Stimulated activated memory B cell treated with anti-CD40 and anti-IgM and Interleukin-4, amounts not matched to agents 10 μg/mL and 1 μg/mL and 100 μg/mL, for 72 hours (primary cell): Measurements from ENCODE around the gene STX11.

Experiments used
- ATAC-seq: fragments of 150-1000 bp; cut with Tn5 transposase; 2 replicates; pipeline ENCODE4 v1.10.0; 2021
- H3K27ac Mint-ChIP-seq: one replicate; pipeline ENCODE4 v1.8.0; 2022; ENCODE audit warnings: mild to moderate bottlenecking, mixed read lengths
- H3K27me3 Mint-ChIP-seq: one replicate; pipeline ENCODE4 v1.8.0; 2022; ENCODE audit warnings: mixed read lengths
- H3K36me3 Mint-ChIP-seq: one replicate; pipeline ENCODE4 v1.8.0; 2022; ENCODE audit warnings: mixed read lengths
- H3K4me1 Mint-ChIP-seq: one replicate; pipeline ENCODE4 v1.8.0; 2022; ENCODE audit warnings: mixed read lengths
- H3K4me3 Mint-ChIP-seq: one replicate; pipeline ENCODE4 v1.8.0; 2022; ENCODE audit warnings: mild to moderate bottlenecking, moderate library complexity, mixed read lengths
- H3K9me3 Mint-ChIP-seq: one replicate; pipeline ENCODE4 v1.8.0; 2022; ENCODE audit warnings: mixed read lengths

Gene STX11

GRCh38 chr6:144223686-144224085 is 73.4 kb downstream of the STX11 start:
- H3K27ac Mint-ChIP-seq = no peak overlapping the region
- peaks cover 14% of the 10 kb centered on the region for H3K4me1 Mint-ChIP-seq
- no peak overlapping the region for H3K4me3 Mint-ChIP-seq
- no peak for ATAC-seq
- no peaks in the 10 kb centered on the region for H3K27me3 Mint-ChIP-seq
- H3K36me3 Mint-ChIP-seq = no peaks in the 10 kb centered on the region
- no peaks in the 10 kb centered on the region for H3K9me3 Mint-ChIP-seq

- Mint-ChIP-seq H3K27me3 (no peaks in the 10 kb centered on the region), H3K27ac (no peak overlapping the region), H3K4me1 (no peaks in the 10 kb centered on the region), H3K4me3 (no peak overlapping the region), H3K36me3 (no peaks in the 10 kb centered on the region), H3K9me3 (peaks cover 3% of the 10 kb centered on the region)
- no peak for ATAC-seq
These were observed 81.4 kb downstream of the STX11 start for GRCh38 chr6:144231721-144232120.

GRCh38 chr6:144232176-144232831 is 82.0 kb downstream of the STX11 start:
- Mint-ChIP-seq H3K9me3 (peaks cover 3% of the 10 kb centered on the region), H3K4me1 (no peaks in the 10 kb centered on the region), H3K36me3 (no peaks in the 10 kb centered on the region), H3K4me3 (no peak overlapping the region), H3K27me3 (no peaks in the 10 kb centered on the region), H3K27ac (no peak overlapping the region)
- no peak for ATAC-seq

- no peak overlapping the region for H3K4me3 Mint-ChIP-seq
- no peaks in the 10 kb centered on the region for H3K27me3 Mint-ChIP-seq
These were observed 82.5 kb downstream of the STX11 start for GRCh38 chr6:144232832-144233230.

GRCh38 chr6:144234399-144234798 is 84.1 kb downstream of the STX11 start:
- Mint-ChIP-seq H3K4me1 (no peaks in the 10 kb centered on the region), H3K27ac (no peak overlapping the region), H3K36me3 (no peaks in the 10 kb centered on the region), H3K27me3 (no peaks in the 10 kb centered on the region), H3K4me3 (no peak overlapping the region), H3K9me3 (peaks cover 3% of the 10 kb centered on the region)
- no peak for ATAC-seq

More at GRCh38 chr6:144232832-144233230, 82.5 kb downstream of the STX11 start:
- no peak for ATAC-seq
- no peak overlapping the region for H3K27ac Mint-ChIP-seq
- no peaks in the 10 kb centered on the region for H3K36me3 Mint-ChIP-seq
- H3K9me3 Mint-ChIP-seq = peaks cover 3% of the 10 kb centered on the region
- H3K4me1 Mint-ChIP-seq = no peaks in the 10 kb centered on the region

GRCh38 chr6:144234935-144235334 is 84.6 kb downstream of the STX11 start:
- no peak for ATAC-seq
- Mint-ChIP-seq H3K4me3 (no peak overlapping the region), H3K4me1 (no peaks in the 10 kb centered on the region), H3K27me3 (no peaks in the 10 kb centered on the region), H3K36me3 (no peaks in the 10 kb centered on the region), H3K27ac (no peak overlapping the region), H3K9me3 (peaks cover 3% of the 10 kb centered on the region)
